ENCODE data around the gene PBX4.

DNA sequence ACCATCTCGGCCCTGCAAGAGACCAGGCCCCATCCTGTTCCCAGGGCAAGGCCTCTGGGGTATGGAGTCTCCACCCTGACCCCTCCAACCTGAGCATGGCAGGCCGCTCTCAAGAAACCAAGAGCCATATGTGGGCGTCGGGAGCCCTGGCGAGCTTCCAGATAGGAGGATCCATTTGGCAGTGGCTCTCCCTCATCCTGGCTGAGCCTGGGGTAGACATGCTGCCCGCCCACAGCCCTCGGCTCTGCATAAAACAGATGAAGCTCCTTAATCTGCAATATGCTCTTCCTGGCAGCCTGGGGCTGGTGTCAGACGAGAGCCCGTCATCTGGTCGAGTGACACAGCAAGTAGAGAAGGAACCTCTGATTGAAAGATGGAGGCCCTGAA, 38.9 kb upstream of the PBX4 start:
- no peak for TF ChIP-seq POLR2A (IDR thresholded peaks at IDR 0.05; ENCODE audit: low read depth, low read length)
- no peak for TF ChIP-seq POLR2AphosphoS5 (IDR thresholded peaks at IDR 0.05; ENCODE audit: low read depth, low read length)
